Measurements from ENCODE around the gene DUSP15.

DNA sequence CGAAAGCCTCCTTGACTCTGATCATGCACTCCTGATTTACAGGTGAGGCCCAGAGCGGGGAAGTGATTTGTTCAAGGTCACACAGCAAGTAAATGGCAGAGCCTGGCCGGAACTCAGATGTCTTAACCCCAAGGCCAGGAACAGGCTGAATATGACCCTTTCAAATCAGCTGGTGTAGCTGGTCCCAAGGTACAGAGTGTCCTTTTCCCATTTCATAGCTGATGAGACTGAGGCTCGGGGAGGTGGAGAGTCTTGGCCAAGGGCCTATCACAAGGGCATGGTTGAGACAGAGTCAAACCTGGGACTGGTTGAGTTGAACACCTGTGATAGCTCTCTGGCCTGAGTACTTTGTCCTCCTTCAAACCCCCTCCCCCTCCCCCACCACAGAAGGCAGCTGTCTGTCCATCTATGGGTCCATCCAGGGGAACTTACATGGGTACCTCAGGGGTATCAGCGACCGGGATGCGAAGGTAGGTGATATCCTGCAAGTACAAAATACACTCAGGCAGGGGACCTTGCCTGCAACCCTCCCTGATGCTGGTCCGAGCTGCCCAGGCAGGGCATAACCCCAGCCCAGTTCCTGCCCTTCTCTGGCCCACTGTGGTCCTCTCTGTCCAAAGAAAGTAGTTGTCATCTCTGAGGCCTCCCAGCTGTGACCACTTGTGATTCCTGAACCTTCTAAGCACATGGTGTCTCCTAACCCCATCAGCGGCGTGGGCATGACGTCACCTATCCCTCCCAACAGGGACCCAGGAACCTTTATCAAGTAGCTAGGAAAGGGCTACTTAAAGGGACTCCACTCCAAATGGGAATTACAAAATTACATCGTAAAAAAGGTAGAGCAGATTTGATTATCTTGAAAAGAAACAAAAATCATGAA, 5.6 kb downstream of the DUSP15 start:
- TF ChIP-seq GATA3 (IDR thresholded peaks at IDR 0.05; ENCODE audit: low read depth, low read length), result no peak
- no peak for TF ChIP-seq GATA2 (IDR thresholded peaks at IDR 0.05; ENCODE audit: low read depth, low read length)
